HCT116 (cell line): ENCODE measurements around the gene RAB8A. TPM values are rescaled to one million over a fixed set of nuclear protein-coding genes. Genes with fewer than 3 reads are reported as not detected.
A peak's percentile ranks its signal among the peaks of the same experiment; 100 is the strongest.

ENCODE experiments used
- ATAC-seq: fragments of 200-7000 bp; cut with Tn5 transposase; 2 replicates; pipeline ENCODE4 v1.9.1; 2020; ENCODE audit warnings: mild to moderate bottlenecking, moderate library complexity
- BruUV-seq: library from RNA; stranded (reverse); fragments of 400-500 nt; replicated peaks from 2 replicates; lab custom pipeline; 2021; lab: Mats Ljungman, UMichigan
- CTCF ChIA-PET: fragments of 300-600 bp; sonication (Branson Sonifier 250); formaldehyde crosslinking; loops from one replicate; lab custom pipeline; 2021; ENCODE audit warnings: antibody characterized with exemption; lab: Charles Lee
- POLR2A ChIA-PET: fragments of 300-600, 350-600 bp; sonication (Branson Sonifier 250); formaldehyde crosslinking; loops from one replicate; lab custom pipeline; 2021; ENCODE audit warnings: antibody characterized with exemption; lab: Charles Lee
- RAD21 ChIA-PET, 2 experiments: fragments of 300-600 bp; sonication (Branson Sonifier 250); formaldehyde crosslinking; loops; one replicate each; lab custom pipeline; 2023; ENCODE audit warnings: low total read pairs in 2 of 2; ENCODE audit not compliant: uncharacterized antibody in 2 of 2, unreplicated experiment in 2 of 2, low non-redundant PET in 1 of 2; lab: Charles Lee
- DNase-seq: peaks from one replicate; pipeline ENCODE4 v3.0.0-alpha.2; 2010; ENCODE audit warnings: low read depth, low spot score
- H2AFZ ChIP-seq: fragments of 200-600 bp; shearing (Covaris generic), sonication (generic); 2 replicates; pipeline ENCODE4 v1.6.1; 2017; ENCODE audit warnings: low read depth, mixed run types, mixed read lengths, antibody characterized with exemption, low read length; ENCODE audit not compliant: poor library complexity, severe bottlenecking
- H3K27ac ChIP-seq: 2 replicates; pipeline ENCODE4 v1.5.1; 2012; ENCODE audit warnings: low read depth, low read length
- H3K27me3 ChIP-seq: fragments of 200-600 bp; sonication (generic); 2 replicates; pipeline ENCODE4 v1.6.1; 2016; ENCODE audit warnings: mixed run types, low read length, mixed read lengths; ENCODE audit not compliant: insufficient read depth
- H3K36me3 ChIP-seq, 2 experiments: fragments of 200-500 bp in 1 of 2; fragments of 200-600 bp in 1 of 2; sonication (Bioruptor generic) in 1 of 2; sonication (generic) in 1 of 2; 2 replicates each; pipeline versions ENCODE4 v1.5.1 to v1.6.1; 2014 to 2016; ENCODE audit warnings: low read length in 2 of 2, inconsistent platforms in 1 of 2, mixed read lengths in 1 of 2, mixed run types in 1 of 2; ENCODE audit not compliant: insufficient read depth in 2 of 2, control insufficient read depth in 1 of 2
- H3K4me1 ChIP-seq, 2 experiments: fragments of 200-600 bp in 1 of 2; sonication (generic) in 1 of 2; 2 replicates each; pipeline versions ENCODE4 v1.5.1 to v1.6.1; 2012 to 2017; ENCODE audit warnings: low read length in 2 of 2, inconsistent platforms in 1 of 2, mild to moderate bottlenecking in 1 of 2, mixed read lengths in 1 of 2, mixed run types in 1 of 2, moderate library complexity in 1 of 2; ENCODE audit not compliant: insufficient read depth in 2 of 2, control insufficient read depth in 1 of 2
- H3K4me2 ChIP-seq: fragments of 200-600 bp; sonication (generic); 2 replicates; pipeline ENCODE4 v1.6.1; 2017; ENCODE audit warnings: mixed run types, low read length, mixed read lengths
- H3K4me3 ChIP-seq, 2 experiments: fragments of 200-600 bp in 1 of 2; sonication (generic) in 1 of 2; replicated peaks in 1 of 2; 2 replicates each; pipeline ENCODE4 v1.5.1; 2011 to 2016; ENCODE audit warnings: low read length in 2 of 2, control low read depth in 1 of 2, low read depth in 1 of 2, mild to moderate bottlenecking in 1 of 2, mixed read lengths in 1 of 2, mixed run types in 1 of 2
- H3K79me2 ChIP-seq: fragments of 200-600 bp; sonication (generic); 2 replicates; pipeline ENCODE4 v1.6.1; 2017; ENCODE audit warnings: mild to moderate bottlenecking, mixed run types, low read length, moderate library complexity, mixed read lengths; ENCODE audit not compliant: insufficient read depth
- H3K9ac ChIP-seq: fragments of 200-600 bp; sonication (generic); 2 replicates; pipeline ENCODE4 v1.6.1; 2016; ENCODE audit warnings: low read length, mixed read lengths
- H3K9me2 ChIP-seq: fragments of 200-600 bp; sonication (generic), shearing (Covaris generic); 2 replicates; pipeline ENCODE4 v1.6.1; 2017; ENCODE audit warnings: mixed run types, mild to moderate bottlenecking, moderate library complexity; ENCODE audit not compliant: insufficient read depth
- H3K9me3 ChIP-seq, 2 experiments: fragments of 200-500 bp in 1 of 2; fragments of 200-600 bp in 1 of 2; sonication (Bioruptor generic) in 1 of 2; sonication (generic) in 1 of 2; 2 replicates each; pipeline ENCODE4 v1.6.1; 2014 to 2017; ENCODE audit warnings: low read length in 2 of 2, mixed read lengths in 2 of 2, inconsistent platforms in 1 of 2, low read depth in 1 of 2, mild to moderate bottlenecking in 1 of 2, mixed run types in 1 of 2, moderate library complexity in 1 of 2; ENCODE audit not compliant: control insufficient read depth in 1 of 2, insufficient read depth in 1 of 2
- H4K20me1 ChIP-seq: fragments of 200-600 bp; sonication (generic), shearing (Covaris generic); 2 replicates; pipeline ENCODE4 v1.6.1; 2017; ENCODE audit warnings: mixed run types, mild to moderate bottlenecking, moderate library complexity; ENCODE audit not compliant: insufficient read depth
- CBX3 ChIP-seq: IDR thresholded peaks from 2 replicates; pipeline ENCODE4 v1.6.1; 2012; ENCODE audit warnings: low read depth
- CEBPB ChIP-seq: IDR thresholded peaks from 2 replicates; pipeline ENCODE4 v1.6.1; 2012; ENCODE audit warnings: low read depth
- EGR1 ChIP-seq: IDR thresholded peaks from 2 replicates; pipeline ENCODE4 v1.6.1; 2012; ENCODE audit warnings: low read depth
- ELF1 ChIP-seq: IDR thresholded peaks from 2 replicates; pipeline ENCODE4 v1.6.1; 2012; ENCODE audit warnings: low read depth, borderline replicate concordance
- EZH2phosphoT487 ChIP-seq: fragments of 200-600 bp; IDR thresholded peaks from 2 replicates; pipeline ENCODE4 v1.6.1; 2018; ENCODE audit warnings: antibody characterized with exemption, borderline replicate concordance
- JUND ChIP-seq: IDR thresholded peaks from 2 replicates; pipeline ENCODE4 v1.6.1; 2012
- POLR2A ChIP-seq: IDR thresholded peaks from 2 replicates; pipeline ENCODE4 v1.7.0; 2011; ENCODE audit warnings: borderline replicate concordance; ENCODE audit not compliant: insufficient read depth, insufficient read length; ENCODE audit errors: extremely low read depth
- POLR2AphosphoS5 ChIP-seq: IDR thresholded peaks from 2 replicates; pipeline ENCODE4 v1.6.1; 2011; ENCODE audit warnings: mild to moderate bottlenecking, low read depth, low read length, moderate library complexity
- RAD21 ChIP-seq: IDR thresholded peaks from 2 replicates; pipeline ENCODE4 v1.6.1; 2012; ENCODE audit warnings: low read depth, mild to moderate bottlenecking
- SIN3A ChIP-seq: IDR thresholded peaks from 2 replicates; pipeline ENCODE4 v1.6.1; 2012; ENCODE audit warnings: low read depth
- SP1 ChIP-seq: IDR thresholded peaks from 2 replicates; pipeline ENCODE4 v1.6.1; 2012; ENCODE audit warnings: low read depth
- SRF ChIP-seq: IDR thresholded peaks from 2 replicates; pipeline ENCODE4 v1.6.1; 2012; ENCODE audit warnings: low read depth
- TCF7L2 ChIP-seq: IDR thresholded peaks from 2 replicates; pipeline ENCODE4 v1.7.0; 2011; ENCODE audit warnings: borderline replicate concordance, inconsistent platforms; ENCODE audit not compliant: insufficient read depth, insufficient read length; ENCODE audit errors: extremely low read depth
- YY1 ChIP-seq: IDR thresholded peaks from 2 replicates; pipeline ENCODE4 v1.6.1; 2011; ENCODE audit warnings: low read length, low read depth, moderate library complexity, mild to moderate bottlenecking; ENCODE audit not compliant: insufficient replicate concordance; ENCODE audit errors: extremely low read depth
- ZFX ChIP-seq: fragments of 450-650 bp; IDR thresholded peaks from 2 replicates; pipeline ENCODE4 v1.6.1; 2017
- ZNF274 ChIP-seq: fragments of 200-500 bp; sonication (Bioruptor generic); IDR thresholded peaks from 2 replicates; pipeline ENCODE4 v1.6.1; 2014; ENCODE audit warnings: mild to moderate bottlenecking, low read depth, low read length, inconsistent platforms
- intact Hi-C: fragments of 100-400 bp; cut with micrococcal nuclease; formaldehyde crosslinking; loops from 2 replicates; pipeline ENCODE4 v1.10.0; 2022
- total RNA-seq: library from RNA; stranded (reverse); gene quantifications from one replicate; pipeline ENCODE4 v1.2.1, GENCODE V29; 2021; ENCODE audit not compliant: unreplicated experiment
- TF ChIP-seq, protein P1 (sequence below): IDR thresholded peaks from 2 replicates; pipeline ENCODE4 v1.6.1; 2011; ENCODE audit warnings: mild to moderate bottlenecking, low read length, moderate library complexity; ENCODE audit not compliant: insufficient replicate concordance; ENCODE audit errors: extremely low read depth
- TF ChIP-seq, protein P2 (sequence below), 3 experiments: fragments of 200-600 bp in 1 of 3; sonication (generic) in 1 of 3; IDR thresholded peaks in 2 of 3; conservative IDR thresholded peaks in 1 of 3; 2 replicates each; pipeline ENCODE4 v1.5.1; 2012 to 2017; ENCODE audit warnings: low read depth in 2 of 3, low read length in 2 of 3, antibody characterized with exemption in 1 of 3, borderline replicate concordance in 1 of 3, control low read depth in 1 of 3, mild to moderate bottlenecking in 1 of 3, mixed read lengths in 1 of 3, mixed run types in 1 of 3, moderate library complexity in 1 of 3; ENCODE audit not compliant: insufficient read depth in 1 of 3

Gene RAB8A
- total RNA-seq, 1 experiment from 2014 or later = 116 TPM

DNA sequence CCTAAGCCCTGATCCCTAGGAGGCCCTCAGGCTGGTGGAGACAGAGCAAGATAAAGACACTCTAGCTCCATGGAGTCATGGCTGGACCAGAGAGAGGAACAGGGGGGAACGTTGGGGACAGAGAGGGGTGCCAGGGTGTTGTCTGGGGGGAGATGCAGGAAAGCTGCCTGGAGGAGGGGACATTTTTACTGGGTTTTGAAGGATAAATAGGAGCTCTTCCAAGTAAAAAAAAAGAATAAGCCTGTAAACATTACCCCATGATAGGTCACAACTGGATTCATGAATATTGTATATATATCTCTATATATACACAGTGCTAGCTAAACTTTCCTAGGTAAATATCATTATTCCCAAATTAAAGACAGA, 32.5 kb downstream of the RAB8A start:
- peak overlapping the region; percentile 69 for H3K27ac ChIP-seq
- H3K79me2 ChIP-seq = peaks cover 9% of the 10 kb centered on the region; the same call in 1 of the 2 replicates
- BruUV-seq = no TSS peak
- ATAC-seq = peak; percentile 25
- no peaks in the 10 kb centered on the region for H3K27me3 ChIP-seq
- no peak for DNase-seq
- ChIA-PET CTCF (no interaction called here), POLR2A (interaction anchor here (0.7 to 1.2 kb wide), 3 partner anchors 12 to 22 kb away, joined by 3 to 6 read pairs (median 3); no protein-coding TSS in a partner anchor), RAD21 (interaction anchor here (0.5 to 1.3 kb wide), 3 partner anchors 8 to 78 kb away, joined by 4 to 7 read pairs (median 7); no protein-coding TSS in a partner anchor)
- H3K4me1 ChIP-seq = peaks cover 17 to 31% of the 10 kb centered on the region in 2 experiments
- intact Hi-C loops = no loop called here
- no peak overlapping the region for H2AFZ ChIP-seq
- peak overlapping the region; percentile 86 for H3K4me2 ChIP-seq
- H3K9ac ChIP-seq = peak overlapping the region; percentile 73
- TF ChIP-seq RAD21 = no peak
- TF ChIP-seq SRF = no peak
- TF ChIP-seq TCF7L2 = no peak
- no peak for TF ChIP-seq SP1
- TF ChIP-seq ELF1 = no peak
- no peak for TF ChIP-seq CEBPB
- no peak for TF ChIP-seq JUND
- no peak for TF ChIP-seq POLR2AphosphoS5
- no peak for TF ChIP-seq ZNF274
- no peak for TF ChIP-seq ZFX
- TF ChIP-seq, protein P1, sequence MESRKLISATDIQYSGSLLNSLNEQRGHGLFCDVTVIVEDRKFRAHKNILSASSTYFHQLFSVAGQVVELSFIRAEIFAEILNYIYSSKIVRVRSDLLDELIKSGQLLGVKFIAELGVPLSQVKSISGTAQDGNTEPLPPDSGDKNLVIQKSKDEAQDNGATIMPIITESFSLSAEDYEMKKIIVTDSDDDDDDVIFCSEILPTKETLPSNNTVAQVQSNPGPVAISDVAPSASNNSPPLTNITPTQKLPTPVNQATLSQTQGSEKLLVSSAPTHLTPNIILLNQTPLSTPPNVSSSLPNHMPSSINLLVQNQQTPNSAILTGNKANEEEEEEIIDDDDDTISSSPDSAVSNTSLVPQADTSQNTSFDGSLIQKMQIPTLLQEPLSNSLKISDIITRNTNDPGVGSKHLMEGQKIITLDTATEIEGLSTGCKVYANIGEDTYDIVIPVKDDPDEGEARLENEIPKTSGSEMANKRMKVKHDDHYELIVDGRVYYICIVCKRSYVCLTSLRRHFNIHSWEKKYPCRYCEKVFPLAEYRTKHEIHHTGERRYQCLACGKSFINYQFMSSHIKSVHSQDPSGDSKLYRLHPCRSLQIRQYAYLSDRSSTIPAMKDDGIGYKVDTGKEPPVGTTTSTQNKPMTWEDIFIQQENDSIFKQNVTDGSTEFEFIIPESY = no peak
- no peak for TF ChIP-seq CBX3
- TF ChIP-seq YY1 = no peak
- TF ChIP-seq POLR2A = no peak
- TF ChIP-seq, protein P2, sequence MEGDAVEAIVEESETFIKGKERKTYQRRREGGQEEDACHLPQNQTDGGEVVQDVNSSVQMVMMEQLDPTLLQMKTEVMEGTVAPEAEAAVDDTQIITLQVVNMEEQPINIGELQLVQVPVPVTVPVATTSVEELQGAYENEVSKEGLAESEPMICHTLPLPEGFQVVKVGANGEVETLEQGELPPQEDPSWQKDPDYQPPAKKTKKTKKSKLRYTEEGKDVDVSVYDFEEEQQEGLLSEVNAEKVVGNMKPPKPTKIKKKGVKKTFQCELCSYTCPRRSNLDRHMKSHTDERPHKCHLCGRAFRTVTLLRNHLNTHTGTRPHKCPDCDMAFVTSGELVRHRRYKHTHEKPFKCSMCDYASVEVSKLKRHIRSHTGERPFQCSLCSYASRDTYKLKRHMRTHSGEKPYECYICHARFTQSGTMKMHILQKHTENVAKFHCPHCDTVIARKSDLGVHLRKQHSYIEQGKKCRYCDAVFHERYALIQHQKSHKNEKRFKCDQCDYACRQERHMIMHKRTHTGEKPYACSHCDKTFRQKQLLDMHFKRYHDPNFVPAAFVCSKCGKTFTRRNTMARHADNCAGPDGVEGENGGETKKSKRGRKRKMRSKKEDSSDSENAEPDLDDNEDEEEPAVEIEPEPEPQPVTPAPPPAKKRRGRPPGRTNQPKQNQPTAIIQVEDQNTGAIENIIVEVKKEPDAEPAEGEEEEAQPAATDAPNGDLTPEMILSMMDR (IDR thresholded peaks at IDR 0.05 in 2 of 3, conservative IDR thresholded peaks at IDR 0.05 in 1 of 3; ENCODE audit: borderline replicate concordance in 1 of 3, insufficient read depth in 1 of 3, low read depth in 2 of 3, low read length in 2 of 3) = no peak
- TF ChIP-seq EGR1 = no peak
- no peak for TF ChIP-seq EZH2phosphoT487
- no peak for TF ChIP-seq SIN3A
- H4K20me1 ChIP-seq = no peaks in the 10 kb centered on the region
- H3K36me3 ChIP-seq = no peaks in the 10 kb centered on the region
- H3K9me2 ChIP-seq = no peaks in the 10 kb centered on the region
- H3K9me3 ChIP-seq = no peaks in the 10 kb centered on the region
- H3K4me3 ChIP-seq = peak overlapping the region; percentile 61 to 71
